SK-N-SH (cell line): ENCODE data around the gene CAMK2D. TPM values are rescaled to one million over a fixed set of nuclear protein-coding genes. Genes with fewer than 3 reads are reported as not detected.

Experiments used
- CTCF ChIA-PET: fragments of 300-600, 350-600 bp; formaldehyde crosslinking; extraction: SDS; loops from one replicate; lab custom pipeline; 2021; lab: Yijun Ruan, JAX
- POLR2A ChIA-PET: fragments of 350-600 bp; sonication (Branson Sonifier 250); formaldehyde crosslinking; extraction: SDS; loops from one replicate; lab custom pipeline; 2020; ENCODE audit warnings: antibody characterized with exemption, inconsistent platforms; lab: Yijun Ruan, JAX
- DNase-seq: peaks from one replicate; pipeline ENCODE4 v3.0.0; 2012
- H2AFZ ChIP-seq: fragments of 200-600 bp; sonication (generic); 2 replicates; pipeline ENCODE4 v1.8.1; 2016; ENCODE audit warnings: antibody characterized with exemption, mild to moderate bottlenecking, low read depth
- H3F3A ChIP-seq: fragments of 200-600 bp; sonication (generic); replicated peaks from 2 replicates; pipeline ENCODE3; 2016; ENCODE audit warnings: antibody characterized with exemption, mild to moderate bottlenecking; ENCODE audit not compliant: insufficient read depth
- H3K27ac ChIP-seq, 2 experiments: fragments of 200-500 bp in 1 of 2; fragments of 200-600 bp in 1 of 2; sonication (Bioruptor generic) in 1 of 2; sonication (generic), shearing (Covaris generic) in 1 of 2; 2 replicates each; pipeline versions ENCODE4 v1.5.1 to v1.6.1; 2014 to 2016; ENCODE audit warnings: low read depth in 2 of 2, inconsistent platforms in 1 of 2, low read length in 1 of 2, mild to moderate bottlenecking in 1 of 2, mixed read lengths in 1 of 2
- H3K27me3 ChIP-seq: fragments of 200-600 bp; sonication (generic), shearing (Covaris generic); 2 replicates; pipeline ENCODE4 v1.6.1; 2016; ENCODE audit warnings: mixed run types; ENCODE audit not compliant: insufficient read depth
- H3K36me3 ChIP-seq, 2 experiments: fragments of 200-500 bp in 1 of 2; fragments of 200-600 bp in 1 of 2; sonication (Bioruptor generic) in 1 of 2; sonication (generic) in 1 of 2; replicated peaks in 1 of 2; 2 replicates each; pipeline versions ENCODE3 to v1.5.1; 2014 to 2016; ENCODE audit warnings: low read length in 1 of 2, mild to moderate bottlenecking in 1 of 2; ENCODE audit not compliant: insufficient read depth in 2 of 2, control insufficient read depth in 1 of 2
- H3K4me1 ChIP-seq, 2 experiments: fragments of 200-500 bp in 1 of 2; fragments of 200-600 bp in 1 of 2; sonication (Bioruptor generic) in 1 of 2; sonication (generic), shearing (Covaris generic) in 1 of 2; 2 replicates each; pipeline versions ENCODE4 v1.5.1 to v1.6.1; 2014 to 2016; ENCODE audit warnings: low read depth in 1 of 2, low read length in 1 of 2, mixed run types in 1 of 2; ENCODE audit not compliant: insufficient read depth in 2 of 2, control insufficient read depth in 1 of 2
- H3K4me2 ChIP-seq: fragments of 200-600 bp; sonication (generic), shearing (Covaris generic); 2 replicates; pipeline ENCODE4 v1.6.1; 2017; ENCODE audit warnings: mixed run types
- H3K4me3 ChIP-seq, 2 experiments: fragments of 200-500 bp in 1 of 2; fragments of 200-600 bp in 1 of 2; sonication (Bioruptor generic) in 1 of 2; sonication (generic), shearing (Covaris generic) in 1 of 2; 2 replicates each; pipeline versions ENCODE4 v1.5.1 to v1.8.1; 2014 to 2016; ENCODE audit warnings: low read depth in 2 of 2, inconsistent platforms in 1 of 2, low read length in 1 of 2, mild to moderate bottlenecking in 1 of 2, mixed read lengths in 1 of 2, moderate library complexity in 1 of 2
- H3K79me2 ChIP-seq: fragments of 200-600 bp; sonication (generic); 2 replicates; pipeline ENCODE4 v1.8.1; 2017; ENCODE audit warnings: mild to moderate bottlenecking; ENCODE audit not compliant: insufficient read depth
- H3K9ac ChIP-seq: fragments of 200-600 bp; sonication (generic); 2 replicates; pipeline ENCODE4 v1.6.1; 2017; ENCODE audit warnings: mixed run types
- H3K9me2 ChIP-seq: fragments of 200-600 bp; sonication (generic); 2 replicates; pipeline ENCODE4 v1.6.1; 2017; ENCODE audit warnings: mixed run types
- H3K9me3 ChIP-seq: fragments of 200-600 bp; sonication (generic); 2 replicates; pipeline ENCODE4 v1.6.1; 2017; ENCODE audit warnings: mixed run types, mild to moderate bottlenecking, moderate library complexity
- H4K20me1 ChIP-seq: fragments of 200-600 bp; sonication (generic); 2 replicates; pipeline ENCODE4 v1.6.1; 2017; ENCODE audit warnings: mild to moderate bottlenecking, mixed run types; ENCODE audit not compliant: insufficient read depth
- CHD2 ChIP-seq: fragments of 150-350 bp; IDR thresholded peaks from 2 replicates; pipeline ENCODE4 v1.6.1; 2018; ENCODE audit warnings: low read length; ENCODE audit not compliant: partially characterized antibody
- ELF1 ChIP-seq: IDR thresholded peaks from 2 replicates; pipeline ENCODE4 v1.4.0; 2012
- RCOR1 ChIP-seq: fragments of 150-350 bp; IDR thresholded peaks from 2 replicates; pipeline ENCODE4 v1.6.1; 2017; ENCODE audit warnings: antibody characterized with exemption, low read length
- SIN3A ChIP-seq: IDR thresholded peaks from 2 replicates; pipeline ENCODE4 v1.6.1; 2012; ENCODE audit warnings: low read depth, mild to moderate bottlenecking, low read length, moderate library complexity, borderline replicate concordance
- TAF1 ChIP-seq: IDR thresholded peaks from 2 replicates; pipeline ENCODE4 v1.6.1; 2012; ENCODE audit warnings: low read depth, mild to moderate bottlenecking, low read length, moderate library complexity, borderline replicate concordance
- WGBS: methylation state at CpG from one replicate; pipeline ENCODE4 v1.1.6; 2017; ENCODE audit warnings: low lambda C conversion rate; 5-methylcytosine and 5-hydroxymethylcytosine counted together
- polyA plus RNA-seq, 3 experiments: library from polyadenylated mRNA; depleted of rRNA; stranded (reverse); fragments of >200 nt; gene quantifications; 2 replicates each; pipeline ENCODE4 v1.2.3, GENCODE V29; 2012
- TF ChIP-seq, protein P1 (sequence below): IDR thresholded peaks from 2 replicates; pipeline ENCODE4; 2012
- TF ChIP-seq, protein P2 (sequence below): fragments of 200-600 bp; sonication (generic); IDR thresholded peaks from 2 replicates; pipeline ENCODE4 v1.6.1; 2017; ENCODE audit warnings: antibody characterized with exemption, mild to moderate bottlenecking, moderate library complexity
- TF ChIP-seq, protein P3 (sequence below): IDR thresholded peaks from 2 replicates; pipeline ENCODE4 v1.4.0; 2012; ENCODE audit warnings: low read depth, borderline replicate concordance
- TF ChIP-seq, protein P4 (sequence below): fragments of 150-350 bp; IDR thresholded peaks from 2 replicates; pipeline ENCODE4 v1.6.1; 2016; ENCODE audit warnings: mild to moderate bottlenecking, low read depth, low read length
- TF ChIP-seq, protein P5 (sequence below): IDR thresholded peaks from 2 replicates; pipeline ENCODE4 v1.6.1; 2012; ENCODE audit warnings: mild to moderate bottlenecking, low read depth, low read length, moderate library complexity

Gene CAMK2D
- polyA plus RNA-seq, 1 of the 3 experiments (the other 2 are of a cell fraction), result 17.0 TPM

DNA sequence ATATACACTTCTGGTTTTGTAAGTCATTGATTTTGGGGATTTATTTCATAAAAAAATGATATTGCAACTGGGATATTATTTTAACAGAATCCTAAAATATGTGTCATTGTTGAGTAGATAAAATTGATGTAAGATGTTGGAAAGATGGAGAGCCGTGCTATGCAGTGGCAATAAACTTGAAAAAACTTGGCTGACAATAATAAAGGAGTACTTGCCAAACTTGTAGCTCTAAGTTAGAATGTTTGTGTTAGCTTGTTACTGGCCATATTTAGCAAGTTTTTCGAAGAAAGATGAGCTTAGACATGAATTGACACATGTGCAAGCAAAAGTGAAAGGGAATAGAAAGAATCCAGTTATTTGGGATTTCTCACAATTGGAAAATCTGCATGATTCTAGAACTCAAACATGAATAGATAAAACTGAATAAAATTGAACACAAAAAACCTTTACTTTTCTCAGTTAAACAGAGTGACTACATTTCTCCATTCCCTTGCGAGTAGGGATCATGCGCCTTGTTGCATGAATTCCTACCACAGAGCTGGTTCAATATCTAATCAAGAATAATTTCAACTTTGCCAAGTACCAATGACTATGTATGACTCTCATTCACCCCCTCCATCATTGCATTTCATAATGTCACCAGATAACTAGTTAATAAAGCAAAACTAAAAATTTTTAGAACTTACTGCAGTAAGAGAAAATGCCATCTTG is 327.8 kb downstream of the CAMK2D start:
- CTCF ChIA-PET, result no interaction called here
- Histone ChIP-seq H3F3A (peaks cover 21% of the 10 kb centered on the region), H3K79me2 (no peaks in the 10 kb centered on the region), H3K4me1 (peaks cover 0 to 17% of the 10 kb centered on the region in 2 experiments; a peak in 2 of 4 replicates), H4K20me1 (no peaks in the 10 kb centered on the region), H3K9me3 (no peaks in the 10 kb centered on the region), H3K27ac (peak overlapping the region in 1 of 2 experiments; percentile 49; a peak in 2 of 4 replicates), H3K9ac (no peak overlapping the region), H3K4me2 (no peak overlapping the region), H2AFZ (no peak overlapping the region), H3K4me3 (no peak overlapping the region), H3K27me3 (no peaks in the 10 kb centered on the region)
- WGBS, result 88% methylated on average over 4 of the region's 4 CpGs
- no peak for DNase-seq
- POLR2A ChIA-PET, result no interaction called here
- no peak for TF ChIP-seq ELF1
- TF ChIP-seq, protein P1, sequence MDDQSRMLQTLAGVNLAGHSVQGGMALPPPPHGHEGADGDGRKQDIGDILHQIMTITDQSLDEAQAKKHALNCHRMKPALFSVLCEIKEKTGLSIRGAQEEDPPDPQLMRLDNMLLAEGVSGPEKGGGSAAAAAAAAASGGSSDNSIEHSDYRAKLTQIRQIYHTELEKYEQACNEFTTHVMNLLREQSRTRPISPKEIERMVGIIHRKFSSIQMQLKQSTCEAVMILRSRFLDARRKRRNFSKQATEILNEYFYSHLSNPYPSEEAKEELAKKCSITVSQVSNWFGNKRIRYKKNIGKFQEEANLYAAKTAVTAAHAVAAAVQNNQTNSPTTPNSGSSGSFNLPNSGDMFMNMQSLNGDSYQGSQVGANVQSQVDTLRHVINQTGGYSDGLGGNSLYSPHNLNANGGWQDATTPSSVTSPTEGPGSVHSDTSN, result no peak
- TF ChIP-seq, protein P2, sequence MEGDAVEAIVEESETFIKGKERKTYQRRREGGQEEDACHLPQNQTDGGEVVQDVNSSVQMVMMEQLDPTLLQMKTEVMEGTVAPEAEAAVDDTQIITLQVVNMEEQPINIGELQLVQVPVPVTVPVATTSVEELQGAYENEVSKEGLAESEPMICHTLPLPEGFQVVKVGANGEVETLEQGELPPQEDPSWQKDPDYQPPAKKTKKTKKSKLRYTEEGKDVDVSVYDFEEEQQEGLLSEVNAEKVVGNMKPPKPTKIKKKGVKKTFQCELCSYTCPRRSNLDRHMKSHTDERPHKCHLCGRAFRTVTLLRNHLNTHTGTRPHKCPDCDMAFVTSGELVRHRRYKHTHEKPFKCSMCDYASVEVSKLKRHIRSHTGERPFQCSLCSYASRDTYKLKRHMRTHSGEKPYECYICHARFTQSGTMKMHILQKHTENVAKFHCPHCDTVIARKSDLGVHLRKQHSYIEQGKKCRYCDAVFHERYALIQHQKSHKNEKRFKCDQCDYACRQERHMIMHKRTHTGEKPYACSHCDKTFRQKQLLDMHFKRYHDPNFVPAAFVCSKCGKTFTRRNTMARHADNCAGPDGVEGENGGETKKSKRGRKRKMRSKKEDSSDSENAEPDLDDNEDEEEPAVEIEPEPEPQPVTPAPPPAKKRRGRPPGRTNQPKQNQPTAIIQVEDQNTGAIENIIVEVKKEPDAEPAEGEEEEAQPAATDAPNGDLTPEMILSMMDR, result no peak
- TF ChIP-seq, protein P3, sequence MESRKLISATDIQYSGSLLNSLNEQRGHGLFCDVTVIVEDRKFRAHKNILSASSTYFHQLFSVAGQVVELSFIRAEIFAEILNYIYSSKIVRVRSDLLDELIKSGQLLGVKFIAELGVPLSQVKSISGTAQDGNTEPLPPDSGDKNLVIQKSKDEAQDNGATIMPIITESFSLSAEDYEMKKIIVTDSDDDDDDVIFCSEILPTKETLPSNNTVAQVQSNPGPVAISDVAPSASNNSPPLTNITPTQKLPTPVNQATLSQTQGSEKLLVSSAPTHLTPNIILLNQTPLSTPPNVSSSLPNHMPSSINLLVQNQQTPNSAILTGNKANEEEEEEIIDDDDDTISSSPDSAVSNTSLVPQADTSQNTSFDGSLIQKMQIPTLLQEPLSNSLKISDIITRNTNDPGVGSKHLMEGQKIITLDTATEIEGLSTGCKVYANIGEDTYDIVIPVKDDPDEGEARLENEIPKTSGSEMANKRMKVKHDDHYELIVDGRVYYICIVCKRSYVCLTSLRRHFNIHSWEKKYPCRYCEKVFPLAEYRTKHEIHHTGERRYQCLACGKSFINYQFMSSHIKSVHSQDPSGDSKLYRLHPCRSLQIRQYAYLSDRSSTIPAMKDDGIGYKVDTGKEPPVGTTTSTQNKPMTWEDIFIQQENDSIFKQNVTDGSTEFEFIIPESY, result no peak
- TF ChIP-seq, all 33 proteins: peak for 0
- H3K9me2 ChIP-seq, result no peaks in the 10 kb centered on the region
- no peaks in the 10 kb centered on the region for H3K36me3 ChIP-seq

DNA sequence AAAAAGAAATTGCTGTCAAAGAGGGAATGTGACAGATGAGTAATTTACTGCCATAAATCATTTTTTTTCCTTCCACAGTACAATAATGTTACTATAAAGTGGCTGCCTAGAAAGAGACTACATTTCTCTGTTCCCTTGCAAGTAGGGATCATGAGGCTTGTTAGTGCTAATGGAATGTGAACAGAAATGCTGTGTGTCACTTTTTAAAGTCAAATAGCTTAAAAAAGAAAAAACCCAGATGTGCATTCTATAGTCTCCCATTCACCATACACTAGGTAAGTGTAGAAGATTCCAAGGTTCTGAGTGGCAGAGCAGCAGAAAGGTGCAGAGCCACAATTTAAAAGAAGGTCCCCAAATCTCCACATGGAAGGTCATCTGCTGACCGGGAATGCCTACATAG is 328.4 kb downstream of the CAMK2D start:
- Histone ChIP-seq H3K36me3 (no peaks in the 10 kb centered on the region), H3F3A (peaks cover 21% of the 10 kb centered on the region), H3K4me2 (no peak overlapping the region), H2AFZ (no peak overlapping the region), H3K9me2 (no peaks in the 10 kb centered on the region), H3K9ac (no peak overlapping the region), H3K27me3 (no peaks in the 10 kb centered on the region), H3K79me2 (no peaks in the 10 kb centered on the region), H3K4me3 (no peak overlapping the region), H4K20me1 (no peaks in the 10 kb centered on the region), H3K4me1 (peaks cover 0 to 17% of the 10 kb centered on the region in 2 experiments; a peak in 2 of 4 replicates), H3K9me3 (no peaks in the 10 kb centered on the region), H3K27ac (0 out of 4 replicates have a peak overlapping the region, but pooled peaks of 1 of the 2 experiments have one; percentile 49)
- ChIA-PET POLR2A (no interaction called here), CTCF (no interaction called here)
- no peak for DNase-seq
- WGBS, result 60% methylated on average over 1 of the region's 1 CpG
- TF ChIP-seq SIN3A (no peak), CHD2 (no peak), RCOR1 (no peak), TAF1 (no peak)
- TF ChIP-seq, protein P4, sequence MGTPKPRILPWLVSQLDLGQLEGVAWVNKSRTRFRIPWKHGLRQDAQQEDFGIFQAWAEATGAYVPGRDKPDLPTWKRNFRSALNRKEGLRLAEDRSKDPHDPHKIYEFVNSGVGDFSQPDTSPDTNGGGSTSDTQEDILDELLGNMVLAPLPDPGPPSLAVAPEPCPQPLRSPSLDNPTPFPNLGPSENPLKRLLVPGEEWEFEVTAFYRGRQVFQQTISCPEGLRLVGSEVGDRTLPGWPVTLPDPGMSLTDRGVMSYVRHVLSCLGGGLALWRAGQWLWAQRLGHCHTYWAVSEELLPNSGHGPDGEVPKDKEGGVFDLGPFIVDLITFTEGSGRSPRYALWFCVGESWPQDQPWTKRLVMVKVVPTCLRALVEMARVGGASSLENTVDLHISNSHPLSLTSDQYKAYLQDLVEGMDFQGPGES, result no peak
- TF ChIP-seq, protein P5, sequence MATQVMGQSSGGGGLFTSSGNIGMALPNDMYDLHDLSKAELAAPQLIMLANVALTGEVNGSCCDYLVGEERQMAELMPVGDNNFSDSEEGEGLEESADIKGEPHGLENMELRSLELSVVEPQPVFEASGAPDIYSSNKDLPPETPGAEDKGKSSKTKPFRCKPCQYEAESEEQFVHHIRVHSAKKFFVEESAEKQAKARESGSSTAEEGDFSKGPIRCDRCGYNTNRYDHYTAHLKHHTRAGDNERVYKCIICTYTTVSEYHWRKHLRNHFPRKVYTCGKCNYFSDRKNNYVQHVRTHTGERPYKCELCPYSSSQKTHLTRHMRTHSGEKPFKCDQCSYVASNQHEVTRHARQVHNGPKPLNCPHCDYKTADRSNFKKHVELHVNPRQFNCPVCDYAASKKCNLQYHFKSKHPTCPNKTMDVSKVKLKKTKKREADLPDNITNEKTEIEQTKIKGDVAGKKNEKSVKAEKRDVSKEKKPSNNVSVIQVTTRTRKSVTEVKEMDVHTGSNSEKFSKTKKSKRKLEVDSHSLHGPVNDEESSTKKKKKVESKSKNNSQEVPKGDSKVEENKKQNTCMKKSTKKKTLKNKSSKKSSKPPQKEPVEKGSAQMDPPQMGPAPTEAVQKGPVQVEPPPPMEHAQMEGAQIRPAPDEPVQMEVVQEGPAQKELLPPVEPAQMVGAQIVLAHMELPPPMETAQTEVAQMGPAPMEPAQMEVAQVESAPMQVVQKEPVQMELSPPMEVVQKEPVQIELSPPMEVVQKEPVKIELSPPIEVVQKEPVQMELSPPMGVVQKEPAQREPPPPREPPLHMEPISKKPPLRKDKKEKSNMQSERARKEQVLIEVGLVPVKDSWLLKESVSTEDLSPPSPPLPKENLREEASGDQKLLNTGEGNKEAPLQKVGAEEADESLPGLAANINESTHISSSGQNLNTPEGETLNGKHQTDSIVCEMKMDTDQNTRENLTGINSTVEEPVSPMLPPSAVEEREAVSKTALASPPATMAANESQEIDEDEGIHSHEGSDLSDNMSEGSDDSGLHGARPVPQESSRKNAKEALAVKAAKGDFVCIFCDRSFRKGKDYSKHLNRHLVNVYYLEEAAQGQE, result no peak
